SJSA1 (cell line): ENCODE results near the gene PCAT6. TPM values are rescaled to one million over a fixed set of nuclear protein-coding genes. Genes with fewer than 3 reads are reported as not detected.

Source experiments
- DNase-seq, 2 experiments: peaks; one replicate each; pipeline ENCODE4 v3.0.0-alpha.2; 2015 to 2020; ENCODE audit warnings: low spot score in 2 of 2, low read depth in 1 of 2
- H3K27ac ChIP-seq: fragments of 250-450 bp; sonication (Bioruptor Pico); 2 replicates; pipeline ENCODE4 v1.5.1; 2020; ENCODE audit warnings: mild to moderate bottlenecking, moderate library complexity
- H3K27me3 ChIP-seq: fragments of 250-450 bp; sonication (Bioruptor Pico); replicated peaks from 2 replicates; pipeline ENCODE4 v1.5.1; 2020; ENCODE audit warnings: mild to moderate bottlenecking, moderate library complexity
- H3K36me3 ChIP-seq: fragments of 250-450 bp; sonication (Bioruptor Pico); 2 replicates; pipeline ENCODE4 v1.5.1; 2020; ENCODE audit warnings: mild to moderate bottlenecking
- H3K4me1 ChIP-seq: fragments of 250-450 bp; sonication (Bioruptor Pico); replicated peaks from 2 replicates; pipeline ENCODE4 v1.6.1; 2021; ENCODE audit warnings: mild to moderate bottlenecking
- H3K4me3 ChIP-seq: fragments of 250-450 bp; sonication (Bioruptor Pico); 2 replicates; pipeline ENCODE4 v1.5.1; 2020; ENCODE audit warnings: mild to moderate bottlenecking
- H3K9me3 ChIP-seq: fragments of 250-450 bp; sonication (Bioruptor Pico); replicated peaks from 2 replicates; pipeline ENCODE4 v1.5.1; 2020; ENCODE audit warnings: mild to moderate bottlenecking
- total RNA-seq: library from RNA; depleted of rRNA; stranded (reverse); fragments of >200 nt; shearing (Covaris generic); gene quantifications from 2 replicates; pipeline ENCODE4 v1.2.3, GENCODE V29; 2014

PCAT6 gene
- total RNA-seq, 1 experiment from 2014 or later, result not detected

GRCh38 chr1:202801175-202801574 is 9.6 kb upstream of the PCAT6 start:
- Histone ChIP-seq H3K27ac (no peak overlapping the region), H3K9me3 (no peaks in the 10 kb centered on the region), H3K4me1 (peaks cover 21% of the 10 kb centered on the region), H3K27me3 (no peaks in the 10 kb centered on the region), H3K36me3 (no peaks in the 10 kb centered on the region), H3K4me3 (no peak overlapping the region)
- DNase-seq, result no peak

GRCh38 chr1:202802034-202802433 is 8.7 kb upstream of the PCAT6 start:
- no peak for DNase-seq
- H3K27me3 ChIP-seq, result no peaks in the 10 kb centered on the region
- peaks cover 24% of the 10 kb centered on the region for H3K4me1 ChIP-seq
- no peaks in the 10 kb centered on the region for H3K36me3 ChIP-seq
- no peak overlapping the region for H3K27ac ChIP-seq
- no peaks in the 10 kb centered on the region for H3K9me3 ChIP-seq
- no peak overlapping the region for H3K4me3 ChIP-seq

GRCh38 chr1:202802998-202803932 is 7.5 kb upstream of the PCAT6 start:
- DNase-seq, result no peak
- peak overlapping the region; percentile 17; the same call in 1 of the 2 replicates for H3K27ac ChIP-seq

GRCh38 chr1:202804126-202804525 is 6.6 kb upstream of the PCAT6 start:
- Histone ChIP-seq H3K27me3 (no peaks in the 10 kb centered on the region), H3K4me1 (peaks cover 27% of the 10 kb centered on the region), H3K27ac (no peak overlapping the region), H3K36me3 (peaks cover 3% of the 10 kb centered on the region), H3K4me3 (no peak overlapping the region), H3K9me3 (no peaks in the 10 kb centered on the region)
- no peak for DNase-seq

More at GRCh38 chr1:202802998-202803932, 7.5 kb upstream of the PCAT6 start:
- peaks cover 3% of the 10 kb centered on the region for H3K36me3 ChIP-seq
- no peaks in the 10 kb centered on the region for H3K27me3 ChIP-seq
- no peaks in the 10 kb centered on the region for H3K9me3 ChIP-seq
- H3K4me3 ChIP-seq, result no peak overlapping the region
- H3K4me1 ChIP-seq, result peaks cover 24% of the 10 kb centered on the region

- Histone ChIP-seq H3K4me3 (peak overlapping the region; percentile 96), H3K9me3 (no peaks in the 10 kb centered on the region), H3K36me3 (peaks cover 3% of the 10 kb centered on the region), H3K27me3 (no peaks in the 10 kb centered on the region), H3K27ac (peak overlapping the region; percentile 72), H3K4me1 (peaks cover 35% of the 10 kb centered on the region)
- no peak for DNase-seq
Measured at GRCh38 chr1:202805886-202806844, 4.6 kb upstream of the PCAT6 start.

GRCh38 chr1:202806845-202807450 is 3.8 kb upstream of the PCAT6 start:
- Histone ChIP-seq H3K4me3 (peak overlapping the region; percentile 96), H3K4me1 (peaks cover 43% of the 10 kb centered on the region), H3K9me3 (no peaks in the 10 kb centered on the region), H3K27me3 (no peaks in the 10 kb centered on the region), H3K36me3 (peaks cover 3% of the 10 kb centered on the region), H3K27ac (peak overlapping the region; percentile 72)
- DNase-seq, result no peak

GRCh38 chr1:202807451-202807925 is 3.3 kb upstream of the PCAT6 start:
- Histone ChIP-seq H3K27ac (peak overlapping the region; percentile 72), H3K4me3 (peak overlapping the region; percentile 96), H3K27me3 (no peaks in the 10 kb centered on the region), H3K9me3 (no peaks in the 10 kb centered on the region), H3K4me1 (peaks cover 48% of the 10 kb centered on the region), H3K36me3 (peaks cover 3% of the 10 kb centered on the region)
- no peak for DNase-seq

- Histone ChIP-seq H3K27ac (peak within 1 kb of the TSS; percentile 72), H3K4me1 (peaks cover 52% of the 10 kb centered on the region), H3K4me3 (peak within 1 kb of the TSS; percentile 96), H3K36me3 (peaks cover 3% of the 10 kb centered on the region), H3K9me3 (no peaks in the 10 kb centered on the region), H3K27me3 (no peaks in the 10 kb centered on the region)
- peak; percentile 60 to 68 for DNase-seq
Measured at GRCh38 chr1:202807926-202808757, 2.6 kb upstream of the PCAT6 start, which contains the start of gene KDM5B. TSS of gene KDM5B (minus strand) at chr1:202808421. CDS start at chr1:202808305, 116 bp downstream.

GRCh38 chr1:202809597-202810159 is 1.1 kb upstream of the PCAT6 start:
- H3K4me1 ChIP-seq, result peaks cover 52% of the 10 kb centered on the region
- no peak overlapping the region for H3K4me3 ChIP-seq
- H3K9me3 ChIP-seq, result no peaks in the 10 kb centered on the region
- no peaks in the 10 kb centered on the region for H3K27me3 ChIP-seq
- no peak overlapping the region for H3K27ac ChIP-seq
- DNase-seq, result no peak
- H3K36me3 ChIP-seq, result peaks cover 3% of the 10 kb centered on the region

GRCh38 chr1:202810193-202810614 is 550 bp upstream of the PCAT6 start:
- no peaks in the 10 kb centered on the region for H3K27me3 ChIP-seq
- H3K4me3 ChIP-seq, result peak overlapping the region; percentile 59
- peaks cover 50% of the 10 kb centered on the region for H3K4me1 ChIP-seq
- DNase-seq, result no peak
- H3K27ac ChIP-seq, result no peak overlapping the region; the same call in 1 of the 2 replicates
- H3K9me3 ChIP-seq, result no peaks in the 10 kb centered on the region
- H3K36me3 ChIP-seq, result peaks cover 3% of the 10 kb centered on the region

GRCh38 chr1:202811296-202812175 is 782 bp downstream of the PCAT6 start:
- DNase-seq, result no peak
- no peaks in the 10 kb centered on the region for H3K27me3 ChIP-seq
- peak overlapping the region; percentile 59 for H3K4me3 ChIP-seq
- H3K4me1 ChIP-seq, result peaks cover 41% of the 10 kb centered on the region
- peaks cover 3% of the 10 kb centered on the region for H3K36me3 ChIP-seq
- no peak overlapping the region for H3K27ac ChIP-seq
- no peaks in the 10 kb centered on the region for H3K9me3 ChIP-seq
